Astrocyte of the cerebellum (primary cell): ENCODE results near the gene SVOPL.
"Not testable (repeated sequence)": the region's sequence is repeated elsewhere in the genome, so short reads cannot be mapped to it uniquely, and the experiment has no call there.

Source experiments
- DNase-seq: peaks from one replicate; pipeline ENCODE4 v3.0.0-alpha.2; 2011; ENCODE audit warnings: low read depth
- H3K4me3 ChIP-seq: 2 replicates; pipeline ENCODE4 v1.5.1; 2011; ENCODE audit warnings: mild to moderate bottlenecking, low read depth, low read length, moderate library complexity
- in situ Hi-C: cut with HindIII; loops from 2 replicates; pipeline ENCODE4 v1.10.0; 2017; ENCODE audit warnings: low sequenced_read_pairs
- TF ChIP-seq, protein P1 (sequence below): IDR thresholded peaks from 2 replicates; pipeline ENCODE4 v1.5.1; 2012; ENCODE audit warnings: low read length, low read depth, moderate library complexity, mild to moderate bottlenecking; ENCODE audit errors: missing control alignments

SVOPL gene

DNA sequence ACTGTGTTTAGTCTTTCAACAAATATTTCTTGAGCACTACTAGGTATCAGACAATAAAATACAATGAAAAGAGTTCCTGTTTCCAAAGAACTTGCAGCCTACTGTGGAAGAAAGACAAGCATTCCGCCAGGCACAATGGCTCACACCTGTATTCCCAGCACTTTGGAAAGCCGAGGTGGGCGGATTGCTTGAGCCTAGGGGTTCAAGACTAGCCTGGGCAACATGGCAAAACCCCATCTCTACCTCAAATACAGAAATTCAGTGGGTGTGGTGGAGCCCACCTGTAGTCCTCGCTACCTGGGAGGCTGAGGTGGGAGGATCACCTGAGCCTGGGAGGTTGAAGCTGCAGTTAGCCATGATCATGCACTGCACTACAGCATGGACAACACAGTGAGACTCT is 6.1 kb downstream of the SVOPL start:
- no peak overlapping the region for H3K4me3 ChIP-seq

DNA sequence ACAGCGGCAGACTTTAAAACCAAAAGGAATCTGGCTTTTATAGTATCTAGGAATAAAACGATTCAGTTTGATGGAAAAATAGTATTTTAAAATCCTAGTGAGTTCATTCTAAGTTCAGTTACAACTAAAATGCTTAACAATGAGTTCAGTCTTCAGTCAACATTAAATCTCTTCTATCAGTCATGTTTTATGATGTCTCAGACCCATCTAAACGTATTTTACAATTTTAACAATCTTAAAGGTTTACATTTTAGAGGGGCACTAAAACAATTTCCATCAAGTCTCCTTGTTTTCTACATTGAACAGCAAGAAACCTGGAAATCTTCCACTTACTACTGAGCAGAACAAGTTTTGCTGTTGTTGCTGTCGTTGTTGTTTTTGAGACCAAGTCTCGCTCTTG is 10.0 kb downstream of the SVOPL start:
- no peak overlapping the region for H3K4me3 ChIP-seq
- in situ Hi-C loops = no loop called here
- no peak for DNase-seq
- TF ChIP-seq, protein P1, sequence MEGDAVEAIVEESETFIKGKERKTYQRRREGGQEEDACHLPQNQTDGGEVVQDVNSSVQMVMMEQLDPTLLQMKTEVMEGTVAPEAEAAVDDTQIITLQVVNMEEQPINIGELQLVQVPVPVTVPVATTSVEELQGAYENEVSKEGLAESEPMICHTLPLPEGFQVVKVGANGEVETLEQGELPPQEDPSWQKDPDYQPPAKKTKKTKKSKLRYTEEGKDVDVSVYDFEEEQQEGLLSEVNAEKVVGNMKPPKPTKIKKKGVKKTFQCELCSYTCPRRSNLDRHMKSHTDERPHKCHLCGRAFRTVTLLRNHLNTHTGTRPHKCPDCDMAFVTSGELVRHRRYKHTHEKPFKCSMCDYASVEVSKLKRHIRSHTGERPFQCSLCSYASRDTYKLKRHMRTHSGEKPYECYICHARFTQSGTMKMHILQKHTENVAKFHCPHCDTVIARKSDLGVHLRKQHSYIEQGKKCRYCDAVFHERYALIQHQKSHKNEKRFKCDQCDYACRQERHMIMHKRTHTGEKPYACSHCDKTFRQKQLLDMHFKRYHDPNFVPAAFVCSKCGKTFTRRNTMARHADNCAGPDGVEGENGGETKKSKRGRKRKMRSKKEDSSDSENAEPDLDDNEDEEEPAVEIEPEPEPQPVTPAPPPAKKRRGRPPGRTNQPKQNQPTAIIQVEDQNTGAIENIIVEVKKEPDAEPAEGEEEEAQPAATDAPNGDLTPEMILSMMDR = no peak

More for the DNA sequence above, 6.1 kb downstream of the SVOPL start:
- in situ Hi-C loops = no loop called here
- no peak for DNase-seq
- TF ChIP-seq, protein P1 = no peak

DNA sequence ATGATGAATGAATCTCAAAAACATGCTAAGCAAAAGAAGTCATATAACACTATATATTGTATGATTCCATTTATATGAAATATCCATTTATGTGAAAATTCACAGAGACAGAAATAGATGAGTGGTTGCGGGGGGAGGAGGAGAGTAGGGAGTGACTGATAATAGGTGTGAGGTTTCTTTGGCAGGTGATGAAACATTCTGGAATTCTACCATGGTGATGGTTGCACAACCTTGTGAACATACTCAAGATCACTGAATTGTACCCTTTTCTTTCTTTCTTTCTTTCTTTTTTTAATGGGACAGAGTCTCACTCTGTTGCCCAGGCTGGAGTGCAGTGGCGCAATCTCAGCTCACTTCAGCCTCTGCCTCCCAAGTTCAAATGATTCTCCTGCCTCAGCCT is 10.7 kb downstream of the SVOPL start:
- in situ Hi-C loops = no loop called here
- no peak for DNase-seq
- TF ChIP-seq, protein P1 = no peak

DNA sequence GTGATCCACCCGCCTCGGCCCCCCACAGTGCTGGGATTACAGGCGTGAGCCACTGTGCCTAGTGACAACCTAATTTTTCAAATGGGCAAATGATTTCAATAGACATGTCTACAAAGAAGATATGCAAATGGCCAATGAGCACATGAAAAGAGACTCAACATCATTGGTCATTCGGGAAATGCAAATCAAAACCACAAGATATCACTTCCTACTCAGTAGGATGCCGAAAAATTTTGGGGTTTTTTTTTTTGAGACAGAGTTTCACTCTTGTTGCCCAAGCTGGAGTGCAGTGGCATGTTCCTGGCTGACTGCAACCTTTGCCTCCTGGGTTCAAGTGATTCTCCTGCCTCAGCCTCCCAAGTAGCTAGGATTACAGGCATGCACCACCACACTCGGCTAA is 13.1 kb downstream of the SVOPL start:
- DNase-seq, in situ Hi-C loops, H3K4me3 ChIP-seq: not testable (repeated sequence)

More for the DNA sequence above, 10.7 kb downstream of the SVOPL start:
- no peak overlapping the region for H3K4me3 ChIP-seq

DNA sequence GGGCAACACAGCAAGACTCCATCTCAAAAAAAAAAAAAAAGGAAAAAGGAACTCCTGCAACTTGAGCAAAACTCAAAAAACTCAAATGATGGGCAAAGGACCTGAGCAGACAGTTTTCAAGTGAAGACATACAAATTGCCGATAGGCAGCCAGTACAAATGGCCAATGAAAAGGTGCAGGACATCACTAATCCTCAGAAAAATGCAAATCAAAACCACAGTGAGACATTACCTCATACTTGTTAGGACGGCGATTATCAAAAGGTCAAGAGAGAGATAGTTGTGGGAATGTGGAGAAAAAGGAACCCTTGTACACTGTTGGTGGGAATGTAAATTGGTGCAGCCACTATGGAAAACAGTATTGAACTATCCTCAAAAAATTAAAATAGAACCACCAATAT is 16.8 kb downstream of the SVOPL start:
- DNase-seq = no peak
- H3K4me3 ChIP-seq = no peak overlapping the region
- TF ChIP-seq, protein P1 = no peak
- in situ Hi-C loops = no loop called here

DNA sequence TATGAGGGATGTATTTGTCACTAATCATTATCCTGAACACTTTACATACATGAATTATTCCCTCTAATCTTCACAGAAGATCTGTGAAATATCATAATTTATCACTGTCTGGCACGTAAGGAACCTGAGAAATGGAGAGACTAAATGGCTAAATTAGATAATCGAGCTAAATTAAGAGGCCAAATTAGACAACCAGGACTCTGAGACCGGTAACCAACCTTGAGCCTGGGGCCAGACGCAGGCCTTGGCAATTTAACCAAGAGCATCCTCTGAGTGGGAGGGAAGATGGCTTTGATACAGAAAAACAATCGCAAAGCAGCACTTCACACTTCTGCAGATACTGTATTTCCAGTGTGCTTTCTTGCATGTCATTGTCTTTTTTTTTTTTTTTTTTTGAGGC is 21.4 kb downstream of the SVOPL start:
- in situ Hi-C loops = no loop called here
- no peak for DNase-seq
- TF ChIP-seq, protein P1 = no peak
- H3K4me3 ChIP-seq = no peak overlapping the region

DNA sequence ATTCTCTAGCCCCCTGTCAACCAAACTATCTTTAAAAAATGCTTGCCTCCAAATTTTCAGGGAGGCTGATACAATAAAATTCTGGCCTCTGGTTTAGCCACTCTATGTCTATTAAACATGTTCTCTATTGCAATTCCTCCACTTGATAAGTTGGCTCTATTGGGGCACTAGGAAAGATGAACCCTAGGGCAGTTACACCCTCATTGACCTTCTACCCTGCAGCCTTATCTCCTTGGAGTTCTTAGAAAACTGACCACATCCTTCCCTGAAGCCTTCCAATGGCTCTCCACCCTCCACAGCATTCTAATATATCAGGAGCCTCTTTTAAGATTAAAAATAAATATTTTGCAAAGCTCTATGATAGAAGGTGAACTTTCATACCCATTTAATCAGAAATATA is 30.6 kb downstream of the SVOPL start:
- no peak for DNase-seq
- TF ChIP-seq, protein P1 = no peak
- no peak overlapping the region for H3K4me3 ChIP-seq
- in situ Hi-C loops = no loop called here
